NCI-H1048 (cell line): ENCODE data around the gene CTAGE1.

ENCODE experiments used
- DNase-seq: peaks from one replicate; lab custom pipeline; 2025; lab: John Stamatoyannopoulos, UW

The CTAGE1 gene

DNA sequence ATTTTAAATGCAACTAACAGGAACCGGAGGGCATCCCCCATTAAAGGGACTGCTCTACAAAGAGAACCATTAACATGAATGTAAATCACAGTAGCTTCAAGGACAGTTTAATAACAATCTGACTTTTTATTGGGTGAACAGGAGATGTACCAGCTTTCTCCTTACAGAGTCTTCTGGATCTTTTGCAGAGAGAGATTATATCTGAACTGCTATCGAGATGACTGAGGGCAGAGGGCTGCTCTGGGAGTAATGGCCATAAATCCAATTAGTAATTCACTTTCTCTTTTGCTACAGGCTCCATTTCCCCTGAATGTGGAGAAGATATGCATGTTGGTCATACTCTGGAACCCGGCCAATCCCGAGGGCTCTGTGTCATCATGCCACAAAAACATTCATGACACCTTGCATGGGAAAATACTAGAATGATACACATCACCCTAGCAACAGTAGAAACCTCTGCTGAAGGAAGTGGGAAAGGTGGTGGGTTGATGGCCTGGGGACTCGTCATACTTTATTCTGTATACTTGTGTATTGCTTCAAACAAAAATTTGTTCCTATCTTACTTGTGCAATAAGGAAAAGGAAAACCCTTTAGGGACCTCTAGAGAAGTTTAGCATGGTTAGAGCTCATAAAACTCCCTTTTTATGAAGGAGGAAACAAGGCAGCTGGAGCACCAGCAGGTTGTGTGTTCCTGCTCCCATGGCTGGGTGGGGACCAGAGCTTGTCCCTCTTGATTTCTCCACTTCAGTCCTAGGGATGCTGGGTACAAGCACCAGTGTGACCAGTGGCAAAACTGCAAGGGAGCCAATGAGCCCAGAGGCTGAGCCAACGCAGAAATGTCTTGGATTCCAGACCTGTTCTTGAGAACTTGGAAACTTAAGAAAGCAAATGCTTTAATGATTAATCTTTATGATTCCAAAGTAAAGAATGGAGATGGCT is 26.0 kb downstream of the CTAGE1 start:
- no peak for DNase-seq

DNA sequence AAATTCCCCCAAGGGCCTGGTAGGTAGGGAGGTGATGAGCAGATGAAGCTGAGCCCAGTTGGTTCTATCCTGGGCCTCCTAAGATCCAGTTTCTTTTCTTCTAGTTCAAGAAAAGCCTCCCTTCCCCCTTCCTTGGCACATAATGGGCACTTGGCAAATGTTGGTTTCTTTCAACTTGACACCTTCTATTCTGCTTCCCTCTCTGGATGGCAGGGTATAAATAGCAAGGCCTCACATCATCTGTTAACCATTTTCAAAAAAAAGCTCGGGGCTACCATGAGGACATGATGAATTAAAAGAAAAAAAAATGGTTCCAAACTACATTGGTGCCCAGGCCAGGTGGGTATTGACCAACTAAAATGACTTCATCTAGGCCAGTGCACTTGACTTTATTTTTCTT is 29.9 kb downstream of the CTAGE1 start:
- DNase-seq, result no peak

DNA sequence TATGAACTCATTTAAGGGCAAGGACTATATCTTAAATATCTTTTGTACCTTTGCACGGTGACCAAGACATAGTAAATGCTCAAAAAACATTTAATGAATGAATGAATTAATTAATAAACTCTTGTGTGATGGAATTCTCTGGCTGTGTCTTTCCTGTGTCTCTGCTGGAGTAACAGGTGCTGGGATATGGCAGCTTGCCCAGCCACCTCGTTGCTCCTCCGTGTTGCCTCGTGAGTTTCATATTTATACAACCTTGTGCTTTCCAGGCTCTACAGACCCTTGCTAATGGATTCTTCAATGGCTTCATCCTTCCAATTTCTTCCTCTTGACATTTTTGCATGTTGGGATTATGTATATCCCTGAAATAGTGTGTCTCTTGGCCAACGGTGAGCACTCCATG is 30.4 kb downstream of the CTAGE1 start:
- DNase-seq, result no peak

DNA sequence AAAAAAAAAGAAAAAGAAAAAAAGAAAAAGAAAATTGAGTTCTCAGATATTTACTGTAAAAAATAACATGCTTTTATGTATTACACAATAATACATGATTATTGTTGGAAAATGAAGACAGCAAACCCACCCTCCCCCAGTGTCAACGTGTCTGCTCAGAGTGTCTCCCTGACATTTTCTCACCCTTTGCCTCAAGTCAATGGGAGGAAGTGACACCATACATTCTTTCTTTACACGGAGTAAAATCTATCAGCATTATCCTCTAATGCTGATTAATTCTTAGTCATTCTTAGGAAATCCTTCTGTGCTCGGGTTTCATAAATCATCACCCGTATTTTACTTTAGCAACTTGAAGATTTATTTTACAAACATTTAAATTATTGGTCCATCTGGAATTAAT is 32.0 kb downstream of the CTAGE1 start:
- no peak for DNase-seq

DNA sequence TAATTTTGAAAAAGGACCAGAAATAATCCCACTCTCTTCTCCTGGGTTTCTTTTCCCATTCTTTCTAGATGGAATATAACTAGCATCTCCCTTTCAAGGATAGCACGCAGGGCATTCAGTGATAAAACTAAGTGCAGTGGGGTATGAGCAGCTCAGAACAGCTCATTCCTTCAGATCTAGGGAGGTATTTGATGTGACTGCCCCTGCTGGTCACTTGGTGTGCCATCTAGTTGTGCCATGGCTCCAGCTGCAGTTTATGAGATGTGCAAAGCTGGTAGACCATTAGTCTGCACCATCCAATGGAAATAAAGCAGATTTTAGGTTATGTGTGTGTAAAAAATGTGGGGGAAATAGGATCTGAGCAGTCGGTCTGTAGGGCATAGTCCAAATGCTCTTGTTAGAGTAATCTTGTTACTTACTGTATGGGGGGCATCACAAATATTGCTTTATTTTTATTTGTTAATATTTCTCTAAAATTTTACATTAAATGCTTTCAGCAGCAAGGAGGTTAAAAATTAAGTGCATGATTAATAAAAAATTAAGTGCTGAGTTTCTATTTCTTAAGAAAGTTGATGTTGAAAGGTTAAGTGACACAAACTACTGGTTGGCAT is 38.9 kb downstream of the CTAGE1 start:
- no peak for DNase-seq

DNA sequence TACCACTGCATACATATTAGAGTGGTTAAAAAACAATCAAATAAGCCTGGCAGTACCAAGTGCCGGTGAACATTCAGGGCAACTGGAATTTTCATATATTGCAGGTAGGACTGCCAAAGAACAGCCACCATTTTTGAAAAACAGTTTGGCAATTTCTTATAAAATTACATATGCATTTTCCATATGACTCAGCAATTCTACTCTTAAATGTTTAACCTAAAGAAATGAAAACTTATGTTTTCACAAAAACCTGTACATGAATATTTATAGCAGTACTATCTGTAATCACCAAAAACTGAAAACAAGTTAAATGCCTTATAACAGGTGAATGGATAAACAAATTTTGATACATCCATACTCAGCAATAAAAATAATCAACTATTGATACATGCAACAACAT is 39.9 kb downstream of the CTAGE1 start:
- DNase-seq, result no peak

DNA sequence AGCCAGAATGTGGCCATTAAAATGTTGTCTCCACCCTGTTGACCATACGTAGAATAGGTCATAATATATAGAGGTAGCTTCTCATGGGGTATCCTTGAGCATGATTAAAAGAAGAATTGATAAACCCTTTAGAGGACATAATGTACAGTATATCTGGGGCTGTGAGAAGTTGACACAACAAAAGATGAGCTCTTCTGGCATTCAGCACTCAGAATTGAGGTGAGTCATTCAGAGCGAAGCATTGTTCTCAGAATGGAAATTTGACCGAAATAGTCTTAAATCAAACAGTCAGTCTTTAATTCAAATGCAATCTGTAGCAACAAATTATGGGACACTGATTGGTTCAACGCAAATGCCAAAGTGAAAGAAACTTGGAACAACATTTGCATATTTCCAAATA is 47.3 kb downstream of the CTAGE1 start:
- DNase-seq, result no peak

DNA sequence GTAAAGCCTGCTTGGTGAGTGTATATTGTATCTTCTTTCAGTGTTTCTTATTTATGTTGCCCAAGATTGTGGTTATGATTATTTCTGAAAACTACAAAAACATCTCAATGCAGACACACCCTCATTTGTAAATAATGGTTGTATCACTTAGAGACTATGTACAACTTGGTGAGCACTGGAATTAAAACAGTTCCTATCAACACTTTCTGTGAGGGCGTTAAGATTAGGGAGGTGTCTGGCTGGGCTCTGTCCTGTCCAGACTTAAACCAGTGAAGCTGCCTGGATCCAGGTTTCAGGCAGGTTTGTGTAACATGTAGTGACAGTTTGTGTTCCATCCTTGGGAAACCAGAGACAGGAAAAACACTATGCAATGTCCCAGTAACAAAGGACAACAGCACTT is 49.7 kb downstream of the CTAGE1 start:
- no peak for DNase-seq

DNA sequence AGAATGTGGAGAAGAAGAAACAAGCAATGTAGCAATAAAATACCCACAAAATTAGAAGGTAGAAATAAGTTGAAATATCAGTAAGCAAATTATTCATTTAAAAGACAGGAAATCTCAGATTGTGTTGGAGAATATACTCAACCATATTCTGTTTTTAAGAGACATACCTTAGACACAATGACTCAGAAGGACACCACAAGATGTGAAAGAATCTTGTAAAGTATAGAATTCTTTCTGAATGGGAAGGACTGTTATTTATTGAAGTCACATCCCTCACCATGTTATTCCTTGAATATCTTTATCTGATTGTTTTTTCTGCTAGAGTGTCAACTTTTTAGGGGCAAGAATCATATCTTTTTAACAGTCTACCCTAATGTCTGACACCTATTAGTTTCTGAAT is 50.4 kb downstream of the CTAGE1 start:
- DNase-seq, result no peak

DNA sequence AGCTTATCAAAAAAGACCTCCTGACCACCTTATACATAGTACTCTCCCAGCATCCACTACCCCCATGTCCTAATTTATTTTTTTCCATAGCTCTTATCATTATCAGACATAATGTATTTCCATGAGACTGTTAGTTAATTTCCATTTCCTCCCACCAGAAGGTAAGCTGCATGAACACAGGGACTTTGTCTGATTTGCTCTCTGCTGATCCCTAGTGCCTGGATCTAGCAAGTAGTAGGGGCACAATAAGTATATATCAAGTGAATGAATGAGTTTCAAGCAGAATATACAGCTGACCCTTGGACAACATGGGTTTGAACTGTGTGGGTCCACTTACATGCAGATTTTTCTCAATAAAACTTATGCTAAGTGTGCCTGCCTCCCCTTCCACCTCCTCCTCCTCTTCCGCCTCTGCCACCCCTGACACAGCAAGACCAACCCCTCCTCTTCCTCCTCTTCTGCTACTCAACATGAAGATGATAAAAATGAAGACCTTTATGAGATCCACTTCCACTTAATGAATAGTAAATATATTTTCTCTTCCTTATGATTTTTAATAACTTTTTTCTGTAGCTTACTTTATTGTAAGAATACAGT is 53.8 kb downstream of the CTAGE1 start:
- no peak for DNase-seq
